HFFc6 (cell line): ENCODE measurements around the gene CACNA1C. TPM values are rescaled to one million over a fixed set of nuclear protein-coding genes. Genes with fewer than 3 reads are reported as not detected.

ENCODE experiments used
- DNase-seq: peaks from one replicate; pipeline ENCODE4 v3.0.0-alpha.2; 2018
- H3K27ac Mint-ChIP-seq: 2 replicates; pipeline ENCODE4 v1.8.0; 2020; ENCODE audit warnings: mild to moderate bottlenecking, mixed read lengths
- H3K27me3 Mint-ChIP-seq: 2 replicates; pipeline ENCODE4 v1.8.0; 2021; ENCODE audit warnings: mild to moderate bottlenecking, moderate library complexity, mixed read lengths; ENCODE audit not compliant: insufficient read depth
- H3K36me3 Mint-ChIP-seq: 2 replicates; pipeline ENCODE4 v1.8.0; 2021; ENCODE audit warnings: low read depth, mixed read lengths
- H3K4me1 Mint-ChIP-seq: 2 replicates; pipeline ENCODE4 v1.8.0; 2020; ENCODE audit warnings: low read depth, mixed read lengths
- H3K4me3 Mint-ChIP-seq: 2 replicates; pipeline ENCODE4 v1.8.0; 2020; ENCODE audit warnings: mild to moderate bottlenecking, moderate library complexity, mixed read lengths
- H3K9me3 Mint-ChIP-seq: 2 replicates; pipeline ENCODE4 v1.8.0; 2020; ENCODE audit warnings: mild to moderate bottlenecking, mixed read lengths
- total RNA-seq, 6 experiments: library from RNA; stranded (reverse); fragmentation: NEBNext Ultra II Directional; extraction: Animal tissue kit (Norgen Biotek cat#: 25700); gene quantifications; 2 replicates in 1 of 6; 3 replicates in 5 of 6; pipeline ENCODE4 v1.2.3, GENCODE V29; 2021
- TF ChIP-seq, protein P1 (sequence below): fragments of 200-600 bp; sonication (generic); IDR thresholded peaks from 2 replicates; pipeline ENCODE4 v1.5.0; 2021; ENCODE audit warnings: antibody characterized with exemption, mild to moderate bottlenecking

Gene CACNA1C
- total RNA-seq, 6 experiments from 2014 or later = 6.7 to 11.5 (median 10.6) TPM

DNA sequence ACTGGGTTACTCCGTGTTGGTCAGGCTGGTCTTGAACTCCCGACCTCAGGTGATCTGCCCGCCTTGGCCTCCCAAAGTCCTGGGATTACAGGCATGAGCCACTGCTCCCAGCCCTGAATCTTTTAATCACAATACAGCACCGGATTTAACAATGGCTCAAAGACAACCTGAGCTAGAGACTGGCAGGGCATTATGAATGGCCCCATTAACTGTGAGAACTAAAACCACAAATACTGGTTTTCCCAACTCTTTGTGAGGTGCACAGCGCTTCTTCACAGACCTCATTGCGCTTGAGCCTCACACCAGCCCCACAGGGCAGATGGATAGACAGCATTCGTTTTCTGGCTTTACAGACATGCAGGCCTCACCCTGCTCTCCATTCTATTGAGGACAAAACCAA is 634.9 kb downstream of the CACNA1C start:
- TF ChIP-seq, protein P1, sequence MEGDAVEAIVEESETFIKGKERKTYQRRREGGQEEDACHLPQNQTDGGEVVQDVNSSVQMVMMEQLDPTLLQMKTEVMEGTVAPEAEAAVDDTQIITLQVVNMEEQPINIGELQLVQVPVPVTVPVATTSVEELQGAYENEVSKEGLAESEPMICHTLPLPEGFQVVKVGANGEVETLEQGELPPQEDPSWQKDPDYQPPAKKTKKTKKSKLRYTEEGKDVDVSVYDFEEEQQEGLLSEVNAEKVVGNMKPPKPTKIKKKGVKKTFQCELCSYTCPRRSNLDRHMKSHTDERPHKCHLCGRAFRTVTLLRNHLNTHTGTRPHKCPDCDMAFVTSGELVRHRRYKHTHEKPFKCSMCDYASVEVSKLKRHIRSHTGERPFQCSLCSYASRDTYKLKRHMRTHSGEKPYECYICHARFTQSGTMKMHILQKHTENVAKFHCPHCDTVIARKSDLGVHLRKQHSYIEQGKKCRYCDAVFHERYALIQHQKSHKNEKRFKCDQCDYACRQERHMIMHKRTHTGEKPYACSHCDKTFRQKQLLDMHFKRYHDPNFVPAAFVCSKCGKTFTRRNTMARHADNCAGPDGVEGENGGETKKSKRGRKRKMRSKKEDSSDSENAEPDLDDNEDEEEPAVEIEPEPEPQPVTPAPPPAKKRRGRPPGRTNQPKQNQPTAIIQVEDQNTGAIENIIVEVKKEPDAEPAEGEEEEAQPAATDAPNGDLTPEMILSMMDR = no peak
- Mint-ChIP-seq H3K4me3 (no peak overlapping the region), H3K9me3 (peaks cover 2% of the 10 kb centered on the region), H3K4me1 (peaks cover 12% of the 10 kb centered on the region), H3K27ac (no peak overlapping the region), H3K36me3 (peaks cover 7% of the 10 kb centered on the region), H3K27me3 (peaks cover 3% of the 10 kb centered on the region)
- no peak for DNase-seq

DNA sequence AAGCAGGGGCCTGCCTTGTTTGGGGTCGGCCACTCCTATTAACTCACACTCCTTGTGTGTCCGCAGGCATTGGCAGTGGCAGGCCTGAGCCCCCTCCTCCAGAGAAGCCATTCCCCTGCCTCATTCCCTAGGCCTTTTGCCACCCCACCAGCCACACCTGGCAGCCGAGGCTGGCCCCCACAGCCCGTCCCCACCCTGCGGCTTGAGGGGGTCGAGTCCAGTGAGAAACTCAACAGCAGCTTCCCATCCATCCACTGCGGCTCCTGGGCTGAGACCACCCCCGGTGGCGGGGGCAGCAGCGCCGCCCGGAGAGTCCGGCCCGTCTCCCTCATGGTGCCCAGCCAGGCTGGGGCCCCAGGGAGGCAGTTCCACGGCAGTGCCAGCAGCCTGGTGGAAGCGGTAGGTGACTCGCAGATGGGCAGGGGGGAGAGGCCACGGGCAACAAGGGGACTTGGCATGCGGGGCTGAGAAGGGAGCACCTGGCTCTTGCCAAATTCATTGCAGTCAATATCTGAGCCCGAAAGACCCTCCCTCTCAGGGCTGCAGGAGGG is 635.7 kb downstream of the CACNA1C start:
- H3K4me3 Mint-ChIP-seq = no peak overlapping the region
- 0 out of 2 replicates have a peak, but pooled peaks cover 4% of the 10 kb centered on the region for H3K36me3 Mint-ChIP-seq
- TF ChIP-seq, protein P1 = no peak
- peaks cover 2% of the 10 kb centered on the region; the same call in 1 of the 2 replicates for H3K27me3 Mint-ChIP-seq
- peaks cover 6% of the 10 kb centered on the region; the same call in 1 of the 2 replicates for H3K4me1 Mint-ChIP-seq
- H3K27ac Mint-ChIP-seq = no peak overlapping the region
- H3K9me3 Mint-ChIP-seq = no peaks in the 10 kb centered on the region
- no peak for DNase-seq

DNA sequence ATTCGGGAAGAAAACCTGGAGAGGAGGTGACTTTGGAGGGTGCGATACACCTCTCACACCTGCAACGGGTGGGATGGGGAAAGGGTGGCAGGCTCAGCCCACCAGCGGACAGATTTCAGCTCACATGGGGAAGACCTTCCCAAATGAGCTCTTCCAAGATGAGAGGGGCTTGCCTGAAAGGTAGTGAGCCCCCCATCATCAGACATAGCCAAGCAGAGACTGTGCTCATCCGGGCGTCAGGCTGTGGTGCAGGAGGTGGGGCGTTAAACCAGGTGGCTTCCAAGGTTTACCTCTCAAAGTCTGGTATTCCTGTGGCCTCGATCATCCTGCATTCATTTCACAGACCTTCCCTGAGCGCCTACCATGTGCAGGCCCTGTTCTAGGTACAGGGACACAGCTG is 636.6 kb downstream of the CACNA1C start:
- DNase-seq = no peak
- 0 out of 2 replicates have a peak, but pooled peaks cover 4% of the 10 kb centered on the region for H3K36me3 Mint-ChIP-seq
- peaks cover 6% of the 10 kb centered on the region; the same call in 1 of the 2 replicates for H3K4me1 Mint-ChIP-seq
- H3K9me3 Mint-ChIP-seq = no peaks in the 10 kb centered on the region
- TF ChIP-seq, protein P1 = no peak
- no peak overlapping the region for H3K27ac Mint-ChIP-seq
- no peak overlapping the region for H3K4me3 Mint-ChIP-seq
- H3K27me3 Mint-ChIP-seq = peaks cover 2% of the 10 kb centered on the region

DNA sequence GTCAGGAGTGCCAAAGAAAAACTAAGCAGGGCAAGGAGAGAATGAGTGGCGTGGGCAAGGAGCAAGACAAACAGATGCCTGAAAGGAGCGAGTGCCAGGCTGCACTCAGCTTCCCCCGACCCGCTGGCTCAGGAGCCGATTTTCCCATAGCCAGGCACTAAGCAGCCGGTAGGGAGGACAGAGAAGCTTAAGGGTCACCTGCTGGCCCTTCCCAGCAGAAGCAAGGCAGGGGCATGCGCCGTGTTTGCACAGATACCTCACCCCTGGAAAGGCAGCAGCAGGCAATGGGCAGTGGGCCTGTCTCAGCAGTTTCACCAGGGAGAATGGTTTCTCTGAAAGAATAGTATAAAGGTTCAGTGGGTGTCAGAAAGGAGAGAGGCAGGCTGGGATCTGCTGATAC is 637.1 kb downstream of the CACNA1C start:
- H3K27ac Mint-ChIP-seq = no peak overlapping the region
- TF ChIP-seq, protein P1 = no peak
- H3K27me3 Mint-ChIP-seq = peaks cover 2% of the 10 kb centered on the region
- DNase-seq = no peak
- H3K9me3 Mint-ChIP-seq = no peaks in the 10 kb centered on the region
- H3K36me3 Mint-ChIP-seq = 0 out of 2 replicates have a peak, but pooled peaks cover 4% of the 10 kb centered on the region
- H3K4me1 Mint-ChIP-seq = peaks cover 6% of the 10 kb centered on the region; the same call in 1 of the 2 replicates
- H3K4me3 Mint-ChIP-seq = no peak overlapping the region

DNA sequence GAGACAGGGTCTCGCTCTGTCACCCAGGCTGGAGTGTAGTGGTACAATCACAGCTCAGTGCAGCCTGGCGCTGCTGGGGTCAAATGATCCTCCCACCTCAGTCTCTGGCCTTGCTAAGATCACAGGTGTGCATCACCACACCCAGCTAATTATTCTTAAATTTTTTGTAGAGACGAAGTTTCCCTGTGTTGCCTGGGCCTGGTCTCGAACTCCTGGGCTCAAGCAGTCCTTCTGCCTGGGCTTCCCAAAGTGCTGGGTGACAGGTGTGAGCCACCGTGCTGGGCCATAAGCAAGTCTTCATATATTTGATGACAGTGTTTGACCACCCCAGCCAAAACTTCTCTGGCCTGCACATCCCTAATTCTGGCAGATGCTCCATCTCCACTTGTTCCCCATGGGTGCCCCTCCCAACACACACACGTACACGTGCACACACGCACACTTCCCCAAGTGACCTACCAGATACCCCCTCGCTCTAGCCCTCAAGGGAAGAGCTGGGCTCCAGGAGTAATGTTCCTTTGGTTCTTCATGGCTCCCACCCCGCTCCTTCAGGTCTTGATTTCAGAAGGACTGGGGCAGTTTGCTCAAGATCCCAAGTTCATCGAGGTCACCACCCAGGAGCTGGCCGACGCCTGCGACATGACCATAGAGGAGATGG is 637.7 kb downstream of the CACNA1C start:
- DNase-seq = no peak
- TF ChIP-seq, protein P1 = no peak
- no peak overlapping the region for H3K27ac Mint-ChIP-seq
- peaks cover 6% of the 10 kb centered on the region; the same call in 1 of the 2 replicates for H3K4me1 Mint-ChIP-seq
- H3K27me3 Mint-ChIP-seq = peaks cover 2% of the 10 kb centered on the region
- H3K36me3 Mint-ChIP-seq = 0 out of 2 replicates have a peak, but pooled peaks cover 4% of the 10 kb centered on the region
- H3K9me3 Mint-ChIP-seq = no peaks in the 10 kb centered on the region
- peak overlapping the region; percentile 67; the same call in 1 of the 2 replicates for H3K4me3 Mint-ChIP-seq
